Gastrocnemius medialis (tissue), 4 donors: ENCODE data around the gene TMEM164. TPM values are rescaled to one million over a fixed set of nuclear protein-coding genes. Genes with fewer than 3 reads are reported as not detected.

Experiments used
- ATAC-seq, 2 donors: fragments of 150-250 bp; one replicate each; pipeline ENCODE4 v1.9.1; 2016
- DNase-seq, 2 donors: peaks; one replicate each; pipeline ENCODE4 v3.0.0-alpha.2; 2019
- H3K27ac ChIP-seq, 4 donors: fragments of 200-600 bp; sonication (generic); 1 replicate in 1 of 4; 2 replicates in 3 of 4; pipeline ENCODE4 v1.5.1; 2016 to 2018; ENCODE audit warnings: mild to moderate bottlenecking in 2 of 4, moderate library complexity in 1 of 4
- H3K27me3 ChIP-seq, 3 donors: fragments of 200-600 bp; sonication (generic) in 2 of 3; 1 replicate in 1 of 3; 2 replicates in 2 of 3; pipeline versions ENCODE4 v1.5.1 to v1.6.0; 2016 to 2019; ENCODE audit warnings: mild to moderate bottlenecking in 1 of 3, moderate library complexity in 1 of 3
- H3K36me3 ChIP-seq, 2 donors: fragments of 200-600 bp; sonication (generic) in 1 of 2; one replicate each; pipeline ENCODE4 v1.5.1; 2017 to 2018
- H3K4me1 ChIP-seq, 2 donors: fragments of 200-600 bp; sonication (generic) in 1 of 2; one replicate each; pipeline ENCODE4 v1.5.1; 2016 to 2017; ENCODE audit warnings: mild to moderate bottlenecking in 2 of 2
- H3K4me3 ChIP-seq, 4 donors: fragments of 200-600 bp; sonication (generic) in 3 of 4; 1 replicate in 1 of 4; 2 replicates in 3 of 4; pipeline ENCODE4 v1.5.1; 2016 to 2019; ENCODE audit warnings: mild to moderate bottlenecking in 2 of 4
- H3K9me3 ChIP-seq, 3 donors: fragments of 200-600 bp; sonication (generic) in 2 of 3; 1 replicate in 1 of 3; 2 replicates in 2 of 3; pipeline ENCODE4 v1.5.1; 2016 to 2019
- CTCF ChIP-seq, 5 experiments: fragments of 450-650 bp in 3 of 5; fragments of 200-600 bp in 2 of 5; sonication (generic) in 2 of 5; IDR thresholded peaks in 4 of 5; conservative IDR thresholded peaks in 1 of 5; 1 replicate in 4 of 5; 2 replicates in 1 of 5; pipeline ENCODE4 v1.5.1; 2016 to 2019; ENCODE audit warnings: antibody characterized with exemption in 5 of 5, mild to moderate bottlenecking in 3 of 5, moderate library complexity in 3 of 5
- POLR2A ChIP-seq, 2 donors: fragments of 450-650 bp; IDR thresholded peaks; one replicate each; pipeline ENCODE4 v1.6.1; 2017; ENCODE audit warnings: antibody characterized with exemption in 2 of 2, mild to moderate bottlenecking in 2 of 2, moderate library complexity in 2 of 2
- in situ Hi-C, 4 donors: fragments of 200-750 bp; cut with MboI; loops; one replicate each; pipeline versions ENCODE4 v1.15.0 to v1.8.0; 2017; ENCODE audit warnings: low sequenced_read_pairs in 4 of 4
- intact Hi-C: fragments of 100-400 bp; cut with DNase I; formaldehyde crosslinking; loops from one replicate; pipeline ENCODE4 v1.15.1; 2023; ENCODE audit warnings: low total_unique reads
- total RNA-seq, 4 donors: library from RNA; depleted of rRNA; stranded (reverse); fragments of >200 nt; gene quantifications; one replicate each; pipeline versions ENCODE4 v1.1.0 to v1.2.3, GENCODE V29; 2016

TMEM164 gene
- total RNA-seq, 4 donors from 2014 or later = 40.1 to 61.2 (median 47.3) TPM

- peaks cover 0 to 6% of the 10 kb centered on the region in 2 donors for H3K4me1 ChIP-seq
- no peak for DNase-seq
Measured at GRCh38 chrX:110133735-110134370, 130.9 kb downstream of the TMEM164 start.

GRCh38 chrX:110135618-110136017, 132.7 kb downstream of the TMEM164 start:
- no peaks in the 10 kb centered on the region for H3K36me3 ChIP-seq
- in situ Hi-C loops = loop anchor here in 1 of 4 donors (25.0 kb wide), 1 partner anchor 223 kb away; no protein-coding TSS in a partner anchor

More at GRCh38 chrX:110133735-110134370, 130.9 kb downstream of the TMEM164 start:
- Histone ChIP-seq H3K4me3 (no peak overlapping the region), H3K9me3 (no peaks in the 10 kb centered on the region), H3K27ac (peak overlapping the region in 1 of 4 donors; percentile 1), H3K27me3 (no peaks in the 10 kb centered on the region), H3K36me3 (no peaks in the 10 kb centered on the region)
- no peak for ATAC-seq
- in situ Hi-C loops (loop anchor here in 1 of 4 donors (25.0 kb wide), 1 partner anchor 222 kb away; no protein-coding TSS in a partner anchor), intact Hi-C loops (no loop called here)
- no peak for TF ChIP-seq CTCF (IDR thresholded peaks at IDR 0.05 in 4 of 5, conservative IDR thresholded peaks at IDR 0.05 in 1 of 5)
- no peak for TF ChIP-seq POLR2A (IDR thresholded peaks at IDR 0.05)

GRCh38 chrX:110136136-110136535, 133.2 kb downstream of the TMEM164 start:
- Histone ChIP-seq H3K36me3 (no peaks in the 10 kb centered on the region), H3K9me3 (no peaks in the 10 kb centered on the region), H3K27ac (peak overlapping the region; percentile 6 to 59 (median 16)), H3K27me3 (no peaks in the 10 kb centered on the region), H3K4me1 (peaks cover 0 to 9% of the 10 kb centered on the region in 2 donors), H3K4me3 (no peak overlapping the region)
- in situ Hi-C loops = loop anchor here in 1 of 4 donors (25.0 kb wide), 1 partner anchor 224 kb away; no protein-coding TSS in a partner anchor
- ATAC-seq = no peak
- TF ChIP-seq POLR2A (IDR thresholded peaks at IDR 0.05) = no peak
- no peak for TF ChIP-seq CTCF (IDR thresholded peaks at IDR 0.05 in 4 of 5, conservative IDR thresholded peaks at IDR 0.05 in 1 of 5)
- intact Hi-C loops = no loop called here
- no peak for DNase-seq

More at GRCh38 chrX:110135618-110136017, 132.7 kb downstream of the TMEM164 start:
- H3K27me3 ChIP-seq = no peaks in the 10 kb centered on the region
- DNase-seq (no peak), ATAC-seq (no peak)
- H3K4me1 ChIP-seq = peaks cover 0 to 9% of the 10 kb centered on the region in 2 donors
- no peaks in the 10 kb centered on the region for H3K9me3 ChIP-seq
- H3K27ac ChIP-seq = peak overlapping the region; percentile 6 to 59 (median 16)
- no peak for TF ChIP-seq POLR2A (IDR thresholded peaks at IDR 0.05)
- intact Hi-C loops = no loop called here
- no peak overlapping the region for H3K4me3 ChIP-seq

GRCh38 chrX:110138557-110138956, 135.6 kb downstream of the TMEM164 start:
- Histone ChIP-seq H3K4me1 (peaks cover 10 to 12% of the 10 kb centered on the region in 2 donors), H3K27ac (peak overlapping the region; percentile 17 to 43 (median 32)), H3K9me3 (no peaks in the 10 kb centered on the region), H3K27me3 (no peaks in the 10 kb centered on the region), H3K4me3 (no peak overlapping the region), H3K36me3 (no peaks in the 10 kb centered on the region)
- intact Hi-C loops (no loop called here), in situ Hi-C loops (loop anchor here in 1 of 4 donors (25.0 kb wide), 1 partner anchor 226 kb away; no protein-coding TSS in a partner anchor)
- TF ChIP-seq POLR2A (IDR thresholded peaks at IDR 0.05) (no peak), CTCF (IDR thresholded peaks at IDR 0.05 in 4 of 5, conservative IDR thresholded peaks at IDR 0.05 in 1 of 5) (no peak)
- ATAC-seq (no peak), DNase-seq (no peak)

- no peak for TF ChIP-seq CTCF (IDR thresholded peaks at IDR 0.05 in 4 of 5, conservative IDR thresholded peaks at IDR 0.05 in 1 of 5)
- no peak for TF ChIP-seq POLR2A (IDR thresholded peaks at IDR 0.05)
- Histone ChIP-seq H3K27ac (peak overlapping the region in 3 of 4 donors; percentile 9 to 43 (median 17)), H3K36me3 (no peaks in the 10 kb centered on the region), H3K27me3 (no peaks in the 10 kb centered on the region), H3K4me3 (no peak overlapping the region), H3K4me1 (peaks cover 17 to 18% of the 10 kb centered on the region in 2 donors), H3K9me3 (no peaks in the 10 kb centered on the region)
- intact Hi-C loops (no loop called here), in situ Hi-C loops (loop anchor here in 1 of 4 donors (25.0 kb wide), 1 partner anchor 227 kb away; no protein-coding TSS in a partner anchor)
- no peak for ATAC-seq
- no peak for DNase-seq
Measured at GRCh38 chrX:110139172-110139571, 136.3 kb downstream of the TMEM164 start.
